WERI-Rb-1 (cell line): Measurements from ENCODE around the gene UBE2QL1.

Experiments used
- DNase-seq: peaks from one replicate; pipeline ENCODE4 v3.0.0-alpha.2; 2020
- H3K27ac ChIP-seq: fragments of 250-450 bp; sonication (Bioruptor Pico); 2 replicates; pipeline ENCODE4 v1.5.1; 2020; ENCODE audit warnings: mild to moderate bottlenecking, moderate library complexity
- H3K27me3 ChIP-seq: fragments of 250-450 bp; sonication (Bioruptor Pico); 2 replicates; pipeline ENCODE4 v1.5.1; 2021; ENCODE audit warnings: mild to moderate bottlenecking, low read depth, moderate library complexity; ENCODE audit not compliant: insufficient read depth, severe bottlenecking
- H3K36me3 ChIP-seq: fragments of 250-450 bp; sonication (Bioruptor Pico); 2 replicates; pipeline ENCODE4 v1.5.1; 2020; ENCODE audit warnings: mild to moderate bottlenecking, moderate library complexity
- H3K4me3 ChIP-seq: 2 replicates; pipeline ENCODE4 v1.5.1; 2011; ENCODE audit warnings: low read depth, mild to moderate bottlenecking, control low read depth, low read length
- H3K9me3 ChIP-seq: fragments of 250-450 bp; sonication (Bioruptor Pico); 2 replicates; pipeline ENCODE4 v1.5.1; 2021; ENCODE audit warnings: mild to moderate bottlenecking, moderate library complexity; ENCODE audit not compliant: severe bottlenecking
- TF ChIP-seq, protein P1 (sequence below): IDR thresholded peaks from 2 replicates; pipeline ENCODE4 v1.5.1; 2011; ENCODE audit warnings: low read depth, mild to moderate bottlenecking, control low read depth, inconsistent platforms, low read length

UBE2QL1 gene

DNA sequence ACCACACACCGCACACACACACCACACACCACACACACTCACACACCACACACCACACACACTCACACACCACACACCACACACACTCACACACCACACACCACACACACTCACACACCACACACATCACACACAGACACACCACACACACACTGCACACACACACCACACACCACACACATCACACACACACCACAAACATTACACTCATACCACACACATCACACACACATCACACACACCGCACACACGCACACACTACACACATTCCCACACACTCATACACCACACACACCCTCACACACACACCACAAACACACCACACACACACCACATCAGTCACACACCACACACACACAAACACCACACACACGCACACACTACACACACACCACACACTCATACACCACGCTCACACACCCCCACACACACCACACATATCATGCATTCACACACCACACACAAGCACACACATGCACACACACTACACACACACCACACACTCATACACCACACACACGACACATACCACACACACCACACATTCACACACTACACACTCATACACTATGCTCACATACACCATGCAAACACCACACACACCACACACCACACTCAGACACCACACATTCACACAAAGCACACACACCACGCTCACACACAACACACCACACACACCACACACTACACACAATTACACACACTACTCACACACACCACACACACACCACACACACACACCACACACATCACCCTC, 1.1 kb upstream of the UBE2QL1 start:
- no peak for DNase-seq
- TF ChIP-seq, protein P1, sequence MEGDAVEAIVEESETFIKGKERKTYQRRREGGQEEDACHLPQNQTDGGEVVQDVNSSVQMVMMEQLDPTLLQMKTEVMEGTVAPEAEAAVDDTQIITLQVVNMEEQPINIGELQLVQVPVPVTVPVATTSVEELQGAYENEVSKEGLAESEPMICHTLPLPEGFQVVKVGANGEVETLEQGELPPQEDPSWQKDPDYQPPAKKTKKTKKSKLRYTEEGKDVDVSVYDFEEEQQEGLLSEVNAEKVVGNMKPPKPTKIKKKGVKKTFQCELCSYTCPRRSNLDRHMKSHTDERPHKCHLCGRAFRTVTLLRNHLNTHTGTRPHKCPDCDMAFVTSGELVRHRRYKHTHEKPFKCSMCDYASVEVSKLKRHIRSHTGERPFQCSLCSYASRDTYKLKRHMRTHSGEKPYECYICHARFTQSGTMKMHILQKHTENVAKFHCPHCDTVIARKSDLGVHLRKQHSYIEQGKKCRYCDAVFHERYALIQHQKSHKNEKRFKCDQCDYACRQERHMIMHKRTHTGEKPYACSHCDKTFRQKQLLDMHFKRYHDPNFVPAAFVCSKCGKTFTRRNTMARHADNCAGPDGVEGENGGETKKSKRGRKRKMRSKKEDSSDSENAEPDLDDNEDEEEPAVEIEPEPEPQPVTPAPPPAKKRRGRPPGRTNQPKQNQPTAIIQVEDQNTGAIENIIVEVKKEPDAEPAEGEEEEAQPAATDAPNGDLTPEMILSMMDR = no peak
- no peaks in the 10 kb centered on the region for H3K36me3 ChIP-seq
- H3K9me3 ChIP-seq = peaks cover 5% of the 10 kb centered on the region
- no peak overlapping the region for H3K4me3 ChIP-seq
- peaks cover 36% of the 10 kb centered on the region for H3K27me3 ChIP-seq
- no peak overlapping the region for H3K27ac ChIP-seq

DNA sequence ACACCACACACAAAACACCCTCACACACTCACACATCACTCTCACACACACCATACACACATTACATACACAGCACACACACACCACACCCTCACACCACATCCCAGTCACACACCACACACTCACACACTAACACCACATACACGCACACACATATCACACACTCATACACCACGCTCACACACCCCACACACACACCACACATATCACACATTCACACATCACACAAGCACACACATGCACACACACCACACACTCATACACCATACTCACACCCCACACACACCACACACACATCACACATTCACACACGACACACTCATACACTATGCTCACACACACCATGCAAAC, 543 bp upstream of the UBE2QL1 start:
- H3K27ac ChIP-seq = no peak overlapping the region
- H3K36me3 ChIP-seq = no peaks in the 10 kb centered on the region
- H3K27me3 ChIP-seq = peaks cover 37% of the 10 kb centered on the region
- no peaks in the 10 kb centered on the region for H3K9me3 ChIP-seq
- DNase-seq = no peak
- TF ChIP-seq, protein P1 = no peak
- no peak overlapping the region for H3K4me3 ChIP-seq

DNA sequence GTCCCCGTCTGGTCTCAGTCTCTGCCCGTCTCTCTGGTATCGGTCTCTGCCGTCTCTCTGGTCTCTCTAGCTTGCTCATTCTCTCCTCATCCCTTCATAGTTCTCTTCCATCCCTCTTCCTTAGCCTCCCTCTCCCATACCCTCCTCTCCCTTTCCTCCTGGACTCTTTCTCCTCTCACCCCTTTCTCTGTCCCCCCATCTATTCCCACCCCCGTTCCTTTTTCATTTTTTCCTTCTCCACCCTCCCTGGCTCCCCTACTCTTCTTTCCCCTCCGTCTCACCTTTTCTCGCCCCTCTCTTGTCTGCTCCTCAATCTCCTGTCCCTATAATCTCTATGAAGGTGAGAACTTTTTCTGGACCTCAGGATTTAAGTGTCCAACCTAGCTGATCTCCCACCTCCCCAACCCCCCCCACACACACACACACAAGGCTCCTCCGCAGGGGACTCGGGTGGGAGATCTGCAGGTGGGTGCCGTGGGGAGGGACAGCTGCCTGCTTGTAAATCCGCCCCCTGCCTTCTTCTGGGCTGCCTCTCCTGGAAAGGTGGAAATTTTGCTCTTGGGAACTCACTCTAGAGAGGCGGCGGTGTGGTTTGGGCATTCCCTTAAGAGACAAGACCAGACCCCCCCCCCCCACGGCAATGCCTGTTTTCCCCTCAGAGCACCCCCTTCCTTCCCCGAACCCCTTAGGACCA, 953 bp downstream of the UBE2QL1 start:
- Histone ChIP-seq H3K27ac (no peak overlapping the region), H3K9me3 (no peaks in the 10 kb centered on the region), H3K4me3 (peak overlapping the region; percentile 12), H3K27me3 (peaks cover 34% of the 10 kb centered on the region), H3K36me3 (no peaks in the 10 kb centered on the region)
- TF ChIP-seq, protein P1 = no peak
- DNase-seq = no peak

DNA sequence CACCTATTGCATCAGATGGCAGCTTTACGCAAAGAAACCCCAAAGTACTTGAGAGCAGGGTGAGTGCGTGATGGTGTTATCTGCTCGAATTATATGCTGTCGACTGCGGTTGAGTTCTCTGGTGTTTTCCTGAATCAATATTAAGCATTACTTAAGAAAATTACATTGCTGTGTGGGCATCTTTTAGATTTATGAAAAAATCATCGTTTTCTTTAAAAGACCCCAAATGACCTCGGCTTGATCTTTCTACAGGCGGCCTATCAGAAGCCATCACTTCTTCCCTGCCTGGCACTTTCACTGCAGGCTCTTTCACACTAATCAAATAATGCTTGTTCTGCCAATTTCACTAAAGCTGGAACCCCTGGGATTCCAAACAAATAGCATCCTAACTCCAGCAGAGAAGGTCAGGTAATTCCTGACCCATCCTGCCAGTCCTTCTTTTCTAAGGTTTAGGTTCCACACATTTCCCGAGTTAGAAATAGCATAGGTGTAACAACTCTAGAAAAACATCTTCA, 1.7 kb downstream of the UBE2QL1 start:
- H3K27ac ChIP-seq = no peak overlapping the region
- H3K9me3 ChIP-seq = no peaks in the 10 kb centered on the region
- H3K27me3 ChIP-seq = peaks cover 34% of the 10 kb centered on the region
- no peak overlapping the region for H3K4me3 ChIP-seq
- no peak for DNase-seq
- TF ChIP-seq, protein P1 = no peak
- no peaks in the 10 kb centered on the region for H3K36me3 ChIP-seq

DNA sequence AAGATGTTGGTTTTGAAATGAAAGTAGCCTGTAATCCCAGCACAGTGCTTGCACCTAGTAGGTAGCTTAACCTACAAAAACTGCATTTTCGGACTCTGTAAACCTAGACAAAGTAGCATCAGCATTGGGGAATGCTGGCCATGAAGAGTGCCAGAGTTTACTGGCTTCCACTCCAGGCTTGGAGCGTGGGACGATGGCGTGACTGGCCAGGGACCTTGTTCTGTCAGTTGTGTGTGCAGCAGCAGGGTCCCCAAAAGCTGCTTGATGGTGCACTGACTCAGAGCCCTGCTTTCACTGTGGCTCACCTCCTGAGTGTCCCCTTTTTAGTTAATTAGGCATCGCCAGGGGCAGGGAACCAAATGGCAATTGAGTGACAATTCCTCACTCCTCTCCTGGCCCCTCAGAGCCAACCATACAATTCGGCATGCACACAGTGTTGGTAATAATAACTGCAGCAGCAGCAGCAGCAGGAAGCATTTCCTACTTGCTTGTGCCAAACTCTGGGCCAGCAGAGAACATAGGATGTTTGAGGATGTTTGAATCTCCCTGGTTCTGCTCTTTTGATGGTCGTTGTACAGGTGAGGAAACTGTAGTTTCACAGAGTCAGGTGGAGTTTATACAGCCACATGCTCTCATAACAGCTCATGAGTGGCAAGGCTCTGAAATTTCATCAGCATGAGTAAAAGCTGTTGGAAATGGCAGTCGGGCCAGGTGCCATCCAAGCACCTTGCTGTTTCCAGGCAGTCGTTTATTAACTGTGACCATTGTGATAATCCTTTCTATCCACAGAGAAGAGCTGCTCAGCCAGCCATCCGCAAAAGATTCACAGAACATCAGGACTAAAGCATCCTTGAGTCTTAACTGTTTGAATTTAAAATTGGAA, 4.2 kb downstream of the UBE2QL1 start:
- DNase-seq = peak; percentile 27
- Histone ChIP-seq H3K4me3 (no peak overlapping the region), H3K9me3 (no peaks in the 10 kb centered on the region), H3K36me3 (no peaks in the 10 kb centered on the region), H3K27me3 (peaks cover 34% of the 10 kb centered on the region), H3K27ac (no peak overlapping the region)
- TF ChIP-seq, protein P1 = no peak
